CD4-positive, alpha-beta T cell treated with Interleukin-1 beta for 1 hour (primary cell): Measurements from ENCODE around the gene MARF1.
"Not testable (repeated sequence)": the region's sequence is repeated elsewhere in the genome, so short reads cannot be mapped to it uniquely, and the experiment has no call there.

ENCODE experiments used
- DNase-seq, 2 donors: peaks; one replicate each; pipeline ENCODE4 v3.0.0-alpha.2; 2020 to 2022

MARF1 gene

DNA sequence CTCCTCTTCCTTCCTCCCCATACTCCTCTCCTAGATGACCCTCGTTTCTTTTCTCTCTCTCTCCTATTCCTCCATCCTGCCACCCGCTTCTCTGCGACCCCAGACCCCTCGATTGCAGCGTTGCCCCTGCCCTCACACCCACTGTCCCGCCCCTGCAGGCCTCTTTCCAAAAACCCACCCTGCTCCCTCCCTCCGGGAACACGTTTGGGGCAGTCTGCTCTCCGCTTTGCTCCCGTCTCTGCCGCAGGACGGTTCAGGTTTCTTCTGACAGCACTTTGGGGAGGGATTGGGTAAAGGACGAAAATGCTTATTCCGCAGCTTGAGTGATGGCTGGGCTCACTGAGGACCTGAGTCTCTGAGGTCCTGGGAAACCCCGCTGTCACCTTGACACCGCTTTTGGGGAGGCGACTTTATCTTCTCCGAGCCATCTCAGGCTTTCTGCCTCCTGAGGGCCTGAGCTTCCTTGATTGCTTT lies 7.8 kb upstream of the MARF1 start:
- DNase-seq: peak; percentile 41 to 62

- DNase-seq: peak; percentile 86 to 88
Observed at GRCh38 chr16:15650019-15650697, 7.2 kb upstream of the MARF1 start, which contains the start of gene NDE1. NDE1 (plus strand) TSS chr16:15650245; CDS start chr16:15664779, 14,534 bp downstream.

DNA sequence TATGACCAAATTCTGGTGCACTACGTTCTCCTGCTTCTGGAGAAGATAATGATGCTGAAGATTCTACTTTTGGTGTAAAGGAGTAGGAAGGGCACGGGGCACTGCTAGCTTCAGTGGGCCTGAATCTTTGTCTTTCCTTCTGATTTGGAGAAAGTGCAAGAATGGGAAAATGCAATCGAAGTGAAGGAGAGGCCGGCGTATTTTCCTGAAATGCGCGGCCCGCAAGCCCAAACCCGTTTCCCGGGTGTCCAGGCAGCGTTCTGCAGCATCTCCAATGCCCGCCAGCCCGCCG lies 6.7 kb upstream of the MARF1 start:
- DNase-seq: no peak

GRCh38 chr16:15649311-15649710 lies 6.4 kb upstream of the MARF1 start:
- DNase-seq: not testable (repeated sequence)

GRCh38 chr16:15648135-15648730 lies 5.3 kb upstream of the MARF1 start:
- no peak for DNase-seq

DNA sequence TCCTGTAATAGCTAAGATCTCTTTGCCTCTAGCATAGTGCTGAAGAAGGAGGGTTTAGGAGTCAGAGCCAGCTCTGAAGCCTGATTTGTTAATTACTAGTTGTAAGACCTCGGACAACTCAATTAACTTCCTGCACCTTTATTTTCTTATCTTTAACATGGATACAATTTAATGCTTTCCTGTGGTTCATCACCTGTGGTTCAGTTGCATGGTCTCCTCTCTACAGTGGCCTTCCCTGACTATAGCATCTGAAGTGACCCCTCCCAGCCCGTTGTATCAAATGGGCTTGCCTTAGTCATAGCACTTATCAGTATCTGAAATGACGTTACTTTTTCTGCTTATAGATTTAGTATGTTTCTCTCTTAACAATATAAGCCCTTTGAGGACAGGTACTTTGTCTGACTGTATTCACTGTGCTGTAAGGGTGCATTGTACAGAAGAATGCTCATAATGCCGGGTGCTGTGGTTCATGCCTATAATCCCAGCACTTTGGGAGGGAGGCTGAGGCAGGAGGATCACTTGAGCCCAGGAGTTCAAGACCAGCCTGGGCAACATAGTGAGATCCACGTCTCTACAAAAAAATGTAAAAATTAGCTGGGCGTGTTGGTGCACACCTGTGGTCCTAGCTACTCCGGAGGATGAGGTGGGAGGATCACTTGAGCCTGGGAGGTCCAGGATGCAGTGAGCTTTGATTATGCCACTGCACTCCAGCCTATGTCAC lies 4.5 kb upstream of the MARF1 start:
- DNase-seq: no peak

DNA sequence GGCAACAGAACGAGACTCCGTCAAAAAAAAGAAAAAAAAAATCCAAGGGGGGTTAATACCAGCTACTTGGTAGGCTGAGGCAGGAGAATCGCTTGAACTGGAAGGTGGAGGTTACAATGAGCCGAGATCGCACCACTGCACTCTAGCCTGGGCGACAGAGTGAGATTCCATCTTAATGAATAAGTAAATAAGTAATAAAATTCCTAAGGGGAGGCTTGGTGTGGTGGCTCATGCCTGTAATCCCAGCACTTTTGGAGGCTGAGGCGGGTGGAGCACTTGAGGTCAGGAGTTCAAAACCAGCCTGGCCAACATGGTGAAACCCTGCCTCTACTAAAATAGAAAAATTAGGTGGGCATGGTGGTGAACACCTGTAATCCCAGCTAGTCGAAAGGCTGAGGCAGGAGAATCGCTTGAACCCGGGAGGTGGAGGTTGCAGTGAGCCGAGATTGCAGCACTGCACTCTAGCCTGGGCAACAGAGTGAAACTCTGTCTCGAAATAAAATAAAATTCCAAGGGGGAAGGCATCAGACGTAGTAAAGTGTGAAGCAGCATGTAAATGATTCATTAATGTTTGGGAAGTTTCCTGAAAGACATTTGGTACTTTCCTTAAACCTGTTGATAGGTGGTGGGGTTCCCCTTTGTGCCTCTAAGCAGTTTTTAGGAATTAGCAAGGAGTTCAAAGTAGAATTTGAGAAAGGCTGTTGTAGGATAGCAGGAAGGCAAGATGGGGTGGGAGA lies 3.8 kb upstream of the MARF1 start:
- not testable (repeated sequence) for DNase-seq

DNA sequence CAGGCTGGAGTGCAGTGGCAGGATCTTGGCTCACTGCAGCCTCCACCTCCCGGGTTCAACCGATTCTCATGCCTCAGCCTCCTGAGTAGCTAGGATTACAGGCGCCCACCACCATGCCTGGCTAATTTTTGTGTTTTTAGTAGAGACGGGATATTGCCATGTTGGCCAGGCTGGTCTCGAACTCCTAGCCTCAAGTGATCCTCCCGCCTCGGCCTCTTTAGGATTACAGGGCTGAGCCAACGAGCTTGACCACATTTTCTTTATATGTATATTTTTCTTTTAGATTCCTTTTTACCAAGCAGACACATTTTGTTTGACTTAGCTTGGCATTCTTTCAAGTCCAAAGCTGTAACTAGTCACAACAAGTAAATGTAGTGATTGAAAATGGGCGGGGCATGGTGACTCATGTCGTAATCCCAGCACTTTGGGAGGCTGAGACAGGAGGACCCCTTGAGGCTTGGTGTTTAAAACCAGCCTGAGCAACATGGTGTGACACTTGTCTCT lies 2.1 kb upstream of the MARF1 start:
- DNase-seq: peak in 1 of 2 donors; percentile 4

GRCh38 chr16:15644267-15644961 lies 1.5 kb upstream of the MARF1 start:
- no peak for DNase-seq

DNA sequence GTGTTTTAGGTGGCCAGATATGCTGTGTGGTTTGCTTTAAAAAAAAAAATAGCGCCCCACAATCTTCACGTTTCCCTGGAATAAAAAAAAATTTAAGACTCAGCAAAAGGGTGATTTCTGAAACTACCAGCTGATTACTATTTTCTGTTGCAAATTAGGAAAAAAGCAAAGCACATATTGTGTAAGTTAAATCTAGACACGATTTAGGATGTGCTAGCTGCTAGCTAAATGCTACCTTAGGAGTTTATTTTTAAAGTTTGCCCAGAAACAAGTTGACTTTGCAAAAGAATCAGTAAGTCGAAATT lies 944 bp upstream of the MARF1 start:
- no peak for DNase-seq

GRCh38 chr16:15642557-15643047 lies 352 bp downstream of the MARF1 start:
- peak; percentile 85 to 89 for DNase-seq

GRCh38 chr16:15641753-15642556 lies 999 bp downstream of the MARF1 start:
- no peak for DNase-seq

DNA sequence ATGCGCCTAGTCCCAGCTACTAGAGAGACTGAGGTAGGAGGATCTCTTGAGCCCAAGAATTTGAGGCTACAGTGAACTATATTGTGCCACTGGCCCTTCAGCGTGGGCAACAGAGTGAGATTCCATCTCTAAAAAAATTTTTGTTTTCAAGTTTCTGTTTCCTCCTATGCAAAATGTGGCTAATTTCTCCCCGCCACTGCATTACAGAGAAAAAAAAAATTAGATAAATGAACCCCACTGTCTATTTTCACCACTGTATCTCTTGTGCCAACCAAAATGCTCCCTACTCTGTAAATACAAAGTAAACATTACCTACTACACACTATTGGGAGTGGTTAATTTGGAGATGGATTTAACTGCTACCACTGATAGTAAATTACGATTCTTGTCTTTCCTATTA lies 2.0 kb downstream of the MARF1 start:
- no peak for DNase-seq

DNA sequence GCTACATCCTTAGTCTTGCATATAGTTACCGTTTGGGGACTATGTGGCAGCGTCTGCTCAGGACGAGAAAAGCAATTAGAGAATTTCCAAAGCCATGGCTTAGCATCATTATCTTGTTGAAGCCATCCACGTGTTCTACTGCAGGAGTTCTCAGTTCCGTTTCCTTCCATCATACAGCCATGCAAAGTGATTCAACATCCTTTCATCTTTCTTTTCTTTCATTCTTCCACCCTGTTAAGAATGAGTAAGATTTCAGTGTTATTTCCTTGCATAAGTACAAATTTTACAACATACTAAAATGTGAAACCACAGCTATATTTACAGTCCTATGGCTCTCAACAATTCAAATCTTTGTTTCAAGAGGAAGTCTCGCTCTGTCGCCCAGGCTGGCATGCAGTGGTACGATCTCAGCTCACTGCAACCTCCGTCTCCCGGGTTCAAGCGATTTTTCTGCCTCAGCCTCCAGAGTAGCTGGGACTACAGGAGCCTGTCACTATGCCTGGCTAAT lies 3.8 kb downstream of the MARF1 start:
- DNase-seq: peak; percentile 6 to 19

- DNase-seq: peak; percentile 17 to 55
Observed at GRCh38 chr16:15636392-15636873, 6.5 kb downstream of the MARF1 start.

GRCh38 chr16:15635926-15636325 lies 7.0 kb downstream of the MARF1 start:
- DNase-seq: no peak

DNA sequence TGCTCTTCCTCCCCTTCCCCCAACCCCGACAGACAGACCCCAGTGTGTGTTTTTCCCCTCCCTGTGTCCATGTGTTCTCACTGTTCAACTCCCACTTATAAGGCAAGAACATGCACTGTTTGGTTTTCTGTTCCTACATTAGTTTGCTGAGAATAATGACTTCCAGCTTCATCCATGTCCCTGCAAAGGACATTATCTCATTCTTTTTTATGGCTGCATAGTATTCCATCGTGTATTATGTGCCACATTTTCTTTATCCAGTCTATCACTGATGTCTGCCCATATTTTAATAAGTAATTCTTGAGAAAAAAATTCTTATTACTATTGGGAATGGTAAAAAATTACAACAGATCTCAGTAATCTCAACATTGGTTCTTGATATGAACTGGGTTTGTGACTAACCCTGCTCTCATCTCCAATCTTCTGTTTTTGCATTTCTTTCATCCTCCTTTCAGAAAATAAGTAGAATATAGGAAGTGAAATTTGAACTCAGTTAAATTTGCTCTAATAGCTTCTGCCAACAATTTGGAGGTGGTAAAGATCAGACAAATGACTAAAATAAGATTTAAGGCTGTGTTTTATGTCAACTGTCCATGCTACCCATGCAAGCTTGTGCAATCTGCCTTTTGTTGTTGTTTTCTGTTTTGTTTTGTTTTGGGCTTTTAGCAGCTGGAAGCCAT lies 11.1 kb downstream of the MARF1 start:
- no peak for DNase-seq

DNA sequence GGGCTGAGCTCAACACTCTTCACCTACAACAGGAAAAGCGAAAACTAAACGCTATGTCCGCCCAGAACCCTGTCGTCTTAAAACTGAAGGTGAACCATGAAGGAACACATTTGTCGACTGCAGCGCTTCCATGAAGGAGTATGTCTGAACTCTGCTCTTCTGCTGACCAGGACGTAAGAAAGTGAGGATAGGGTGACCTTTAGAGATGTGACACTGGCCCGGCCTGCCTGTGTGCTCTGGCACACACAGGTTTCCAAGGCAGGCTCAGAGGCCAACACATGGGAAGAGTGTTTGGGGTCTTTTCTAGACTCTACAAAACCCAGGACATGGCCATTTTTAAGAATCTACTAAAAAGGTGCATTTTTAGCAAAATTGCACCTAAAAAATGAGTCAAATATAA lies 21.1 kb downstream of the MARF1 start:
- no peak for DNase-seq

DNA sequence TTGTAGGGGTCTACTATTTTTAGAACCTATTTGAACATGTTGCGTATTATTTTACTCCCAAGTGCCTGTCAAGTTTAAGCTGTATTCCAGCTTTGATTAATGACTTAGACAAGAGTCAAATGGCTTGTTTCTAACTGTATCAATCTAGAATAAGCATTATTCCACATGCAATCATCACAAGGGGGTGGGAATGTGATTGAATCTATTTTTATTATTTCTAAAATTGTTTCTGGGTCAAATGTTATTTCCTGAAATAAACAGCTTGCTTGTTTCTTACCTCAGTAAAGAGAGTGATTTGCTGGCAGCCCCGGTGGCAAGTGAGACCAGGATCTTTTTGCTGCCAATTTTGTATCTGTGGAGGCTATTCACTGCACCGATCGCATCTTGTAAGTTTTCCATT lies 21.5 kb downstream of the MARF1 start:
- DNase-seq: no peak

DNA sequence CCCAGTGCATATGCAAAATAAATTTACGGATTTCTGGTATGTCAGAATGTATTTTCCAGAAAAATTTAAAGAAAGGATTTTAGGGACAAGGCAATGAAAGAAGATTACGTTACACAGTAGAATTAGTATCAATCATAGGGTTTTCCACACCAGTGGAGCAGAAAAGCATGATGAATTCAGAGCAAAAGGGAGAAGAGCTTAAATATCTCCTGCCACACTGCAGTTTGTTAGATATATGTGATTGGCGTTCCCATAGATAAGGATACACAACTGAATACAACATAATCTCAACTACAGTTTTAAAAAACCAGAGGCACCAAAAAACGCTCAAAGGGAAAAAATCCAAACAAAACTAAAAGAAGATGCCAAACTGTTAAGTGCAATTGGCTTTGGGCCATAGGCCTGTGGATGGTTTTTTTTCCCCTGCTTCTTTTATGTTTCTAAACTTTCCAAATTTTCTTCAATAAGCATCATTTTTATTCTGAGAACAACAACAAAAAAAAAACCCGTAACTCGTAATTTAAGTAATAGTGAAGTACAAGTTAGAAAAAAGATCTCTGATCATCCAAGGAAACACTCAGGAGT lies 22.3 kb downstream of the MARF1 start:
- DNase-seq: no peak
